Stimulated activated CD4-positive, alpha-beta T cell treated with anti-CD3 and anti-CD28 coated beads, Interleukin-2, amount 100 ng/mL, for 4 hours (primary cell): ENCODE measurements around the gene STIM2.
"Not testable (repeated sequence)": the region's sequence is repeated elsewhere in the genome, so short reads cannot be mapped to it uniquely, and the experiment has no call there.

Source experiments
- DNase-seq: peaks from one replicate; pipeline ENCODE4 v3.0.0-alpha.2; 2020; ENCODE audit warnings: low read depth

STIM2 gene

GRCh38 chr4:26955241-26955640 is 94.6 kb downstream of the STIM2 start:
- DNase-seq, result no peak

GRCh38 chr4:26958925-26959653 is 98.4 kb downstream of the STIM2 start:
- no peak for DNase-seq

GRCh38 chr4:26959654-26960047 is 99.0 kb downstream of the STIM2 start:
- no peak for DNase-seq

DNA sequence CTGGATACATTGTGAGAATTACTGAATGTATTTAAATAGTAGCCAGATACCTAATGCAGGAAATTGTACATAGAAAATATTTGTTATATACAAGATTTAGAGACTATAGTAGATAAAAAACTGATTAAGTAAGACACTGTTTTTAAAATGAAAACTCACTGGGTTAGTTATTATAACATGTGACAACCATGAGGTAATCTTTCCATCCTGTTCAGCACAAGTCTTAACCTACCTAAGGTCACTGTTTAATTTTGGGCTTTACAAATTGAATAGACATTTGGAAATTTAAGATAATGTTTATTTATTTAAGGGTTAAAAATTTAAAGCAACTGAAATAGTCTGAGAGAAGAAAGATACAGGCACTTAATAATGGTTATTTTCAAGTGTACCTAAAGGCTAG is 102.1 kb downstream of the STIM2 start:
- DNase-seq, result no peak

DNA sequence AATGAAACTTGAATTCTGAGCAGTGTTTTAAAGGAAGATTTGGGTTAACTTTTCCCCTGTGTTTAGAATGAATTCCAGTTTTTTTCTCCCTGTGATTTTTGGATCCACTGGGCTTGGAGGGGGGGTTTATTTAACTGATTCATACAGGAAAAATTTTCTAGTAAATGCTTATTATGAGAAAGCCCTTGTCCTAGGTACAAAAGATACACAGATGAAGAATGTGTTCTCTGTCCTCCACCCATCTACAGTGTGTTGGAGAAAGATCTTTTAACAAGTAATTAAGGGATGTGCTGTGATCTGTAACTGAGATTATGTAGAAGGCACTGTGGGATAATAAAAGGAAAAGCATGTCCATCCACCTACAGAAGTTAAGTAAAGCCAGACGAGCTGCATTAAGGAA is 103.9 kb downstream of the STIM2 start:
- no peak for DNase-seq

DNA sequence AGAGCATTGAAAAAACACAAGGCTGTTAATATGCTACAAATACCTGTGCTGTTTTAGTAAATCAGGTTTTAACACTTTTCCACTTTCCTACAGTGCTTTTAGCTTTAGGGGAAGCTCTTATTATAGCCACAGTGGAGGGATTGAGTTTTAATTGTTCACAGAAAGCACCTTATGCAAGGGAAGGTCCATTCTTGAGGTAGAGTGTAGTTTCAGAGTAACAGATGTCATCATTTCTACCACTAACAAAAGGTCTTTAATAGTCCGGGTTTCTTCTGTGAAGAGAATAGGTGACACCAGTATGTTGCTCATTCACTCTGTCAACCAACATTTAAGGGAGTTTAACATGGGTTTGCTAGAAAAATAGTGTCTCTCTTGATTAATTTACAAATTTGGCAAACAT is 104.4 kb downstream of the STIM2 start:
- no peak for DNase-seq

GRCh38 chr4:26975464-26976181 is 115.0 kb downstream of the STIM2 start:
- not testable (repeated sequence) for DNase-seq

GRCh38 chr4:26978387-26979053 is 117.9 kb downstream of the STIM2 start:
- no peak for DNase-seq

DNA sequence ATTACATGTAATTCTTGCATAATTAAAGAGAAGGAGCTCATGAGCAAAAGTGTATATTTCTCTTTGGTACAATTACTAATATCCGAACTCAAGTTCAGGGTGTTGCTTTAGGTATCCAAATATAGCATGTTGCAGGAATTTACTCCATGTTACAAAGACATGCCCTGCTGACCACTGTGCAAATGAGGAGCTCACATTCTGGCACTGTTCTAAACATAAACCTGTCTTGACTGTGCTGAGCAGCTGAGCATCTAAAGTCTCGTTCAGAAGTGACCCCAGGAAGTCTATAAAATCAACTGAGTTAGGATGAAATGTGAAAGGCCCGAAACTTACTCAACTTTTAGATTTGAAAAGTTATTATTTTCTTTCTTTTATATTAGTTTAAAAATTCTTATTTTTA is 124.3 kb downstream of the STIM2 start:
- no peak for DNase-seq

DNA sequence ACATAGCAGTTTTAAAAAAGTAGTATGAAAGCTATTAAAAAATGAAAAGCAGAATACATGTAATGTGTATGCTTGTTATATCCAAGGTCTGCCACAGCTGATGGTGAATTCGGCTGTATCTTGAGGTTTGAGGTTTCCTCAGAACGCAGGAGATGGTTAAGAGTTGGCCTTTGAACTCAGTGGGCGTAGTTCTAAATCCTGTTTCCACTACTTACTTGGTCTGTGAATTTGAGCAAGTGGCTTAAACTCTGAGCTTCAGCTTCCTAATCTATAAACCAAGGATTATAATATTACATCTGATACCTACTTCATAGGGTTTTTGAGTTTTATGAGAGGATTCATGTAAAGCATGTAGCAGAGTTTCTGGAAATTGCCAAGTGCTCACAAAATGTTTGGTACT is 125.2 kb downstream of the STIM2 start:
- peak; percentile 21 for DNase-seq

GRCh38 chr4:26987191-26987590 is 126.5 kb downstream of the STIM2 start:
- DNase-seq, result no peak

- DNase-seq, result no peak
Observed at GRCh38 chr4:26991057-26991456, 130.4 kb downstream of the STIM2 start.

DNA sequence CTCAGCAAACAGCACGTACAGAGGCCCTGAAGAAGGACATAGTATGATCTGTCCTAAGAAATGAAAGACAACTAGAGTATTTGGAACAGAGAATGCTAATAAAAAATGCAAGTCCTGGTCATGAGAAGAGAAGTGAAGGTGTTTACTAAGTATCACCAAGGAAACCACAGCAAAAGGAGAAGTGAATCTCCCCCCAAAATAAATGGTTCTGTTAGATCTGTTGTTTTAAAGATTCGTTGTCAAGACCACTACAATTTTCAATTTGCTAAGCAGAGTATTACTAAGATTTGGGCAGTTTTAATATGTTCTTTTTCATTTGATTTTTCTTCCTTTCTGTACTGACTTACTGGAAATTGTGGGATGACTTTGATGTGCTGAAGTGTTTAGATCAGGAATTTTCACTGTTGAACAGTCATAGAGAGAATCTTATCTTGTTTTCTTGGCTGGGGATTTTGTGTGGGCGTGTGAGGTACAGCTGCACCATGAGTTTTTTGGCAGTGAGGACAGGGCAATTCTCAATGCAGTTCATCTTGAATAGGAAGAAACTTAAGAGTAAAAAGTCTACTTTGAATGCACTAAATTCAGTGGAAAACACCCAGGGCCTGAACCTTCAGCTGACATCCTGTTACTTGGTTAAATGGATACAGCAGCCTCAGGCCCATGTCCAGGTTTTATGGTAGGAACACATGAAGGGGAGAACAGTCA is 132.2 kb downstream of the STIM2 start:
- no peak for DNase-seq

GRCh38 chr4:26993539-26993938 is 132.9 kb downstream of the STIM2 start:
- DNase-seq, result no peak

DNA sequence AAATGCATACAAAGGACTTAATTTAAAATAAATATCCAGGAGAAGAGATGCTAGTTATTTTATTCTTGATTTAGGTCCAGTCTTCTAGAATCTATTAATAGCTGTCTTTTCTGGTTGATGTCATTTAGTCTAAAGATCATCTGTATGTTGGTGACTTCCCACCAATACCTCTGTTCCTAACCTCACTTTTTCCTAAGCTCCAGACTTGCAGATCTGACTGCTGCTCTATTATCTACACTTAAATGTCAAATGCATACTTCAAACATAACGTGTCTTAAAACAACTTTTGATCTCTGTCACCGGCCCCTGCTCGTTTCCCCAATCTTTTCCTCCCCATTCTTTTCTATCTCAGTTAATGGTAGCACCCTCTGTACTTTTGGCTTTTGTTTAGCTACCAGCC is 133.3 kb downstream of the STIM2 start:
- no peak for DNase-seq

- DNase-seq, result no peak
Observed at GRCh38 chr4:26995316-26995715, 134.7 kb downstream of the STIM2 start.

DNA sequence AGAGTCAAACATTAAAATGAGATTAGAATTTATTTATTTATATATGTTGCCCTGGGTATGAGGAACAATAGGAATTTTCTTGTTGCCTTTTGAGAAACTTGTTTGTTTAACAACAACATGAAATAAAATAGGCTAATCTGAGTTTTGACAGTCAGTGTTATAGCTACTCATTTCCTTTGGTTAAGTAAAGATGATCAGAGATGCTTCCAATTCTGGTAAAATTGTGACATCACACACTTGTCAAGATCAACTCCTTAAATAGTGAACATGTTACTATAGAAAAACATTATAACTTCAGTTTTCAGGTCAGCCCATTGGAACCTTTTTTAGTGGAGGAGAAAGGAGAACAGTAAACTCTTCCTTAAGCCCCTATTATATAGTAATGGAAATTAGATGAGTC is 136.1 kb downstream of the STIM2 start:
- DNase-seq, result no peak

DNA sequence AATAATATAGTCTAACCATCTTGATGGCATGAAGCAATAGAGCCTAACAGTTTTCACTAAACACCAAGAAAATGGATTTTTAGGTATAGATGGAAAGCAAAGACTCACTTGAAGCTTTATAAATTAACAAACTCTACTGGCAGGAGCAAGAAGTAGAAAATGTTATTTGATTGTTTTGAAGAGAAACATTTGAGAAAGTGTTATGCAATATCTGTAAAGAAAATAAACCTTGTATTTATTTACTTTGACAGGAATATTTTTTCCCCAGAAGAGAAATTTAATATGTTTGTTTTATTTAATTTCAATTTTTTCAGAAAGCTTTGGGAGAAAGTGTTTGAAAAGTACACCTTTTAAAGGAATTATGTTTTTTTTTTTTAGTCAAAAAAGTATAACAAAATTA is 139.0 kb downstream of the STIM2 start:
- no peak for DNase-seq

- DNase-seq, result no peak
Observed at GRCh38 chr4:27000122-27000521, 139.5 kb downstream of the STIM2 start.

DNA sequence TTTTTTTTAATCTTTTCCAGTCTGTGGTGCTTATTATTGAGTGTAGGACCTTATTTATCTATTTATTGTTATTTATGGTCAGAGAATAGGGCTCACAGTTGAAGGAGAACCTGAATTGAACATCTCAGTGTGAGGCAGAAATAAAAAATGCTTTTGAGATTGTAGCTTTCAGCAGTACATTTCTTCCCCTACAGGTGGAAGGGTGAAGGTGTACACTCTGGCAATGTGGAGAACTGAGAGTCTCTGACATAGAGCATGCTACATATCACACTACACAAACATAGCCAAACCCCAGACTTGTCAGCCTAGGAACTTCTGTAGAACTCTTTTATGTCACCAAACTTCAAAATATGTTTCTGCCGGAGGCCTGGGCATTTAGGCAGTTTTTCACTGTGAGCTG is 140.2 kb downstream of the STIM2 start:
- DNase-seq, result no peak

- DNase-seq, result no peak
Observed at GRCh38 chr4:27001398-27002164, 140.9 kb downstream of the STIM2 start.

- no peak for DNase-seq
Observed at GRCh38 chr4:27003642-27004113, 143.0 kb downstream of the STIM2 start.
